GM21526 (cell line): ENCODE results near the gene SHISA4.
"Not testable (repeated sequence)": the region's sequence is repeated elsewhere in the genome, so short reads cannot be mapped to it uniquely, and the experiment has no call there.

Source experiments
- ATAC-seq: cut with Tn5 transposase; IDR thresholded peaks from one replicate; pipeline ENCODE4 v1.9.1; 2021; ENCODE audit warnings: moderate library complexity; ENCODE audit not compliant: unreplicated experiment, low FRiP score

The SHISA4 gene

GRCh38 chr1:201895913-201896807 is 7.5 kb downstream of the SHISA4 start:
- peak; percentile 63 for ATAC-seq

GRCh38 chr1:201896951-201897391 is 8.3 kb downstream of the SHISA4 start:
- ATAC-seq = no peak

- no peak for ATAC-seq
These were observed 9.7 kb downstream of the SHISA4 start for GRCh38 chr1:201898240-201898894.

- ATAC-seq = no peak
These were observed 10.3 kb downstream of the SHISA4 start for GRCh38 chr1:201898992-201899391.

GRCh38 chr1:201899683-201900429 is 11.2 kb downstream of the SHISA4 start:
- no peak for ATAC-seq

GRCh38 chr1:201900476-201900875 is 11.8 kb downstream of the SHISA4 start:
- ATAC-seq = no peak

GRCh38 chr1:201901036-201901435 is 12.3 kb downstream of the SHISA4 start:
- not testable (repeated sequence) for ATAC-seq

- ATAC-seq = no peak
These were observed 13.5 kb downstream of the SHISA4 start for GRCh38 chr1:201902198-201902597.

GRCh38 chr1:201903135-201903534 is 14.4 kb downstream of the SHISA4 start:
- ATAC-seq = no peak

- ATAC-seq = no peak
These were observed 15.9 kb downstream of the SHISA4 start for GRCh38 chr1:201904579-201904978.

GRCh38 chr1:201905234-201905890 is 16.7 kb downstream of the SHISA4 start:
- no peak for ATAC-seq

GRCh38 chr1:201906336-201906735 is 17.6 kb downstream of the SHISA4 start:
- no peak for ATAC-seq

GRCh38 chr1:201907621-201908020 is 18.9 kb downstream of the SHISA4 start:
- ATAC-seq = no peak

GRCh38 chr1:201911826-201912571 is 23.3 kb downstream of the SHISA4 start:
- ATAC-seq = no peak

- no peak for ATAC-seq
These were observed 24.1 kb downstream of the SHISA4 start for GRCh38 chr1:201912832-201913231.

GRCh38 chr1:201914456-201915235 is 25.9 kb downstream of the SHISA4 start:
- ATAC-seq = no peak

- no peak for ATAC-seq
These were observed 28.1 kb downstream of the SHISA4 start for GRCh38 chr1:201916649-201917249.

- ATAC-seq = no peak
These were observed 28.8 kb downstream of the SHISA4 start for GRCh38 chr1:201917362-201918033.
